Testis (tissue), 2 donors: Measurements from ENCODE around the gene PSAP.

ENCODE experiments used
- POLR2A ChIP-seq: fragments of 450-650 bp; IDR thresholded peaks from one replicate; pipeline ENCODE4 v1.6.1; 2017; ENCODE audit warnings: antibody characterized with exemption, mild to moderate bottlenecking, moderate library complexity
- TF ChIP-seq, protein P1 (sequence below), 3 experiments: fragments of 450-650 bp in 2 of 3; fragments of 200-600 bp in 1 of 3; sonication (generic) in 1 of 3; IDR thresholded peaks; one replicate each; pipeline ENCODE4 v1.5.1; 2016 to 2019; ENCODE audit warnings: antibody characterized with exemption in 3 of 3, mild to moderate bottlenecking in 2 of 3, moderate library complexity in 1 of 3

GRCh38 chr10:71780719-71781118, 70.3 kb downstream of the PSAP start:
- TF ChIP-seq, protein P1, sequence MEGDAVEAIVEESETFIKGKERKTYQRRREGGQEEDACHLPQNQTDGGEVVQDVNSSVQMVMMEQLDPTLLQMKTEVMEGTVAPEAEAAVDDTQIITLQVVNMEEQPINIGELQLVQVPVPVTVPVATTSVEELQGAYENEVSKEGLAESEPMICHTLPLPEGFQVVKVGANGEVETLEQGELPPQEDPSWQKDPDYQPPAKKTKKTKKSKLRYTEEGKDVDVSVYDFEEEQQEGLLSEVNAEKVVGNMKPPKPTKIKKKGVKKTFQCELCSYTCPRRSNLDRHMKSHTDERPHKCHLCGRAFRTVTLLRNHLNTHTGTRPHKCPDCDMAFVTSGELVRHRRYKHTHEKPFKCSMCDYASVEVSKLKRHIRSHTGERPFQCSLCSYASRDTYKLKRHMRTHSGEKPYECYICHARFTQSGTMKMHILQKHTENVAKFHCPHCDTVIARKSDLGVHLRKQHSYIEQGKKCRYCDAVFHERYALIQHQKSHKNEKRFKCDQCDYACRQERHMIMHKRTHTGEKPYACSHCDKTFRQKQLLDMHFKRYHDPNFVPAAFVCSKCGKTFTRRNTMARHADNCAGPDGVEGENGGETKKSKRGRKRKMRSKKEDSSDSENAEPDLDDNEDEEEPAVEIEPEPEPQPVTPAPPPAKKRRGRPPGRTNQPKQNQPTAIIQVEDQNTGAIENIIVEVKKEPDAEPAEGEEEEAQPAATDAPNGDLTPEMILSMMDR (IDR thresholded peaks at IDR 0.05), result no peak
- TF ChIP-seq POLR2A, result no peak
